Heart right ventricle (tissue), 16 donors: ENCODE measurements around the gene SCYGR3. TPM values are rescaled to one million over a fixed set of nuclear protein-coding genes. Genes with fewer than 3 reads are reported as not detected.

Experiments used
- ATAC-seq, 8 donors: fragments of 200-7000 bp; cut with Tn5 transposase; one replicate each; pipeline ENCODE4 v1.9.1; 2020; ENCODE audit warnings: mild to moderate bottlenecking in 8 of 8, moderate library complexity in 8 of 8, moderate number of reproducible peaks in 1 of 8
- DNase-seq, 2 donors: peaks; one replicate each; pipeline ENCODE4 v3.0.0-alpha.2; 2020
- H3K27ac ChIP-seq, 10 donors: fragments of 200-600 bp; sonication (generic) in 2 of 10; one replicate each; pipeline versions ENCODE4 v1.5.0 to v1.8.0; 2020 to 2022; ENCODE audit warnings: mild to moderate bottlenecking in 3 of 10
- H3K27me3 ChIP-seq, 7 donors: fragments of 200-600 bp; one replicate each; pipeline ENCODE4 v1.8.0; 2021 to 2022; ENCODE audit warnings: mild to moderate bottlenecking in 2 of 7
- H3K36me3 ChIP-seq, 9 donors: fragments of 200-600 bp; sonication (generic) in 1 of 9; one replicate each; pipeline versions ENCODE4 v1.5.0 to v1.8.0; 2020 to 2022; ENCODE audit warnings: mild to moderate bottlenecking in 2 of 9
- H3K4me1 ChIP-seq, 9 donors: fragments of 200-600 bp; sonication (generic) in 1 of 9; one replicate each; pipeline versions ENCODE4 v1.5.0 to v1.8.0; 2020 to 2022; ENCODE audit warnings: mild to moderate bottlenecking in 4 of 9
- H3K4me3 ChIP-seq, 10 donors: fragments of 200-600 bp; sonication (generic) in 2 of 10; one replicate each; pipeline versions ENCODE4 v1.5.0 to v1.8.0; 2020 to 2022; ENCODE audit warnings: mild to moderate bottlenecking in 7 of 10, moderate library complexity in 2 of 10
- H3K9me3 ChIP-seq, 11 donors: fragments of 200-600 bp in 10 of 11; sonication (generic) in 2 of 11; one replicate each; pipeline versions ENCODE4 v1.5.0 to v1.8.0; 2013 to 2022; ENCODE audit warnings: mild to moderate bottlenecking in 2 of 11, control low read depth in 1 of 11, moderate library complexity in 1 of 11
- CTCF ChIP-seq, 9 donors: fragments of 200-600 bp; sonication (generic) in 2 of 9; IDR thresholded peaks; one replicate each; pipeline versions ENCODE4 v1.5.0 to v1.8.0; 2021 to 2022; ENCODE audit warnings: antibody characterized with exemption in 9 of 9, mild to moderate bottlenecking in 5 of 9, moderate library complexity in 1 of 9
- WGBS, 2 donors: extraction: QIAGEN DNeasy Blood & Tissue Kit; methylation state at CpG; one replicate each; pipeline ENCODE4 v1.1.7; 2013; ENCODE audit warnings: inconsistent platforms in 1 of 2; 5-methylcytosine and 5-hydroxymethylcytosine counted together
- intact Hi-C, 10 donors: fragments of 100-400 bp; cut with DNase I; formaldehyde crosslinking; loops; one replicate each; pipeline versions ENCODE4 v1.11.1 to v1.14.2; 2022
- polyA plus RNA-seq, 2 donors: library from polyadenylated mRNA; stranded (reverse); fragments of 200-250 nt; gene quantifications; one replicate each; pipeline ENCODE4 v1.2.3, GENCODE V29; 2013
- total RNA-seq, 10 donors: library from RNA; stranded (reverse); fragmentation: NEBNext Ultra II Directional in 3 of 10; extraction: Animal tissue kit (Norgen Biotek cat#: 25700) in 3 of 10; gene quantifications; one replicate each; pipeline versions ENCODE4 v1.2.1 to v1.2.4, GENCODE V29; 2021 to 2023
- donor health status: Arrhythmogenic right ventricular cardiomyopathy.
- donor health status: ischemic (EF 13 %, LVEDD 7.1; RV severe dilation, severe dysfunction).
- donor health status: healthy with polysubstance abuse.
- donor health status: DM: no; HTN: yes; CAD: no.
- donor health status: DM: no; HTN: no; CAD: no.
- donor health status: ischemic (EF 25% LVEDD 6.9; RV normal size, moderate dysfunction).
- donor health status: ischemic (EF 25% LVEDD 5.7; RV mildly dilated, moderate dysfunction).
- donor health status: healthy.
- donor health status: DM: yes; HTN: yes; CAD: no.
- donor health status: Ischemic cardiomyopathy.
- donor health status: ischemic (EF 35%, LVEDD 5.7; RV mildly dilated, moderate dysfunction).
- donor health status: nonischemic (EF 11% LVEDD 7.7; RV severe dilation, severe dysfunction).
- donor health status: DM: yes; HTN: yes; CAD: no.
- donor health status: PGD.
- donor health status: ischemic (EF 29% LVEDD 5.4; RV normal size, mild dysfunction).
- donor health status: nonischemic (EF 23%, LVEDD 6.1; RV moderate dilation, normal function).

Gene SCYGR3
- total and polyA plus RNA-seq, 12 donors, result not detected

- 88 to 91% methylated on average over 2 of the region's 2 CpGs for WGBS, 2 donors
- intact Hi-C loops, result no loop called here
- TF ChIP-seq CTCF (IDR thresholded peaks at IDR 0.05), result no peak
- Histone ChIP-seq H3K27me3 (peaks cover 0 to 23% (median 0%) of the 10 kb centered on the region in 7 donors), H3K9me3 (no peaks in the 10 kb centered on the region), H3K4me3 (no peak overlapping the region), H3K4me1 (peaks cover 0 to 5% (median 0%) of the 10 kb centered on the region in 9 donors), H3K36me3 (no peaks in the 10 kb centered on the region), H3K27ac (no peak overlapping the region)
- no peak for ATAC-seq
- DNase-seq, result no peak
Measured at GRCh38 chr2:227610123-227610522, 4.5 kb downstream of the SCYGR3 start.

DNA sequence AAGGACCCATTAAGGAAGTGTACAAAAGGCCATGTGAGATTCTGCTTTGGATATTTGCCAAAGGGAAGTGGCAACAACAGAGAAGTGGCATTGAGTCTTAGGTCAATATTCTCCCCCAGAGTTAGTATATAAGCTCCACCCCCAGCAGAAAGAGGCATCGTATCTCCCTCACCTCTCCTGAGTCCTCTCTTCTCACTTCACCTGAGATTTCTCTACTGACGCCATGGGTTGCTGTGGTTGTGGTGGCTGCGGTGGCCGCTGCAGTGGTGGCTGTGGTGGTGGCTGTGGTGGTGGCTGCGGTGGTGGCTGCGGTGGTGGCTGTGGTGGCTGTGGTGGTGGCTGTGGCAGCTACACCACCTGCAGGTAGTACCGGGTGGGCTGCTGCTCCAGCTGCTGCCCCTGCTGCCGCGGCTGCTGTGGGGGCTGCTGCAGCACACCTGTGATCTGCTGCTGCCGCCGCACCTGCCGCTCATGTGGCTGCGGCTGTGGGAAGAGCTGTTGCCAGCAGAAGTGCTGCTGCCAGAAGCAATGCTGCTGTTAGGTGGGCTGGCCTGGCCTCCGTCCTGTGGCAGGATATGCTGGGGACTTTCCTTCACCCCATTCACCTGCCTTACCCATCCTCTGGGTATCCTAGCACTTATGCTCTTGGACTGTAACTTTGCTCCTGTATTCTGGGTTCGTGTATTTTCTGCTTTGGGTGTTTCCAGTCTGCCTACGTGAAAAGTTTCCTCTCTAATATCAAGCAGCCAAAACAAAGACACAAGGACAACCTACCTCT lies 5.9 kb downstream of the SCYGR3 start:
- Histone ChIP-seq H3K36me3 (no peaks in the 10 kb centered on the region), H3K4me1 (peaks cover 0 to 5% (median 0%) of the 10 kb centered on the region in 9 donors), H3K9me3 (no peaks in the 10 kb centered on the region), H3K27me3 (peaks cover 0 to 17% (median 0%) of the 10 kb centered on the region in 7 donors), H3K27ac (no peak overlapping the region), H3K4me3 (no peak overlapping the region)
- ATAC-seq, result peak in 4 of 8 donors; percentile 27 to 68 (median 46)
- TF ChIP-seq CTCF (IDR thresholded peaks at IDR 0.05), result no peak
- WGBS, 2 donors, result 79 to 85% methylated on average over 16 of the region's 16 CpGs
- intact Hi-C loops, result no loop called here
- no peak for DNase-seq

DNA sequence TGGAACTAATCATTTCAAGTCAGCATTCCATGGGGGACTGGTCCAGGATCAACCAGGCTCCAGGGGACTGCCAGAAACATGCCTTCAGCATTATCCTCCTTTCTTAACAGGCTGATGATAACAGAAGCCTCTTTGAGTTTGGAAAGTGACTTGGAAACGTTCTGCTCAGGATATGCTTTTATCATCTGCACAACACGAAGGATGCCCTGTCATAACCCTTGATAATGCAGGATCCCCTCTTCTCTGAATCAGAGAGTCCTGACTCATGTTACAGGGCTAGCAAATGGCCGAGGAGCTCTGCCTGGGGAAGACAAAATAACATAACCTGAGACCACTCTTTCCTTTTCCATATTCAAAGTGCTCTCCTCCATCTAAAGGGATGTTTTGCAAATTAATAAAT lies 6.7 kb downstream of the SCYGR3 start:
- no peak overlapping the region for H3K4me3 ChIP-seq
- DNase-seq (no peak), ATAC-seq (no peak)
- H3K9me3 ChIP-seq, result no peaks in the 10 kb centered on the region
- intact Hi-C loops, result no loop called here
- TF ChIP-seq CTCF (IDR thresholded peaks at IDR 0.05), result no peak
- peaks cover 0 to 5% (median 0%) of the 10 kb centered on the region in 9 donors for H3K4me1 ChIP-seq
- H3K27ac ChIP-seq, result no peak overlapping the region
- H3K36me3 ChIP-seq, result no peaks in the 10 kb centered on the region
- 24 to 31% methylated on average over 3 of the region's 3 CpGs for WGBS, 2 donors
- H3K27me3 ChIP-seq, result peaks cover 0 to 17% (median 0%) of the 10 kb centered on the region in 7 donors

GRCh38 chr2:227606476-227606875 lies 8.2 kb downstream of the SCYGR3 start:
- no peaks in the 10 kb centered on the region for H3K36me3 ChIP-seq
- peaks cover 0 to 5% (median 0%) of the 10 kb centered on the region in 9 donors for H3K4me1 ChIP-seq
- H3K4me3 ChIP-seq, result no peak overlapping the region
- WGBS, 2 donors, result 64 to 80% methylated on average over 1 of the region's 1 CpG
- no peak overlapping the region for H3K27ac ChIP-seq
- ATAC-seq, result peak in 1 of 8 donors; percentile 39
- peaks cover 0 to 12% (median 0%) of the 10 kb centered on the region in 7 donors for H3K27me3 ChIP-seq
- intact Hi-C loops, result no loop called here
- H3K9me3 ChIP-seq, result no peaks in the 10 kb centered on the region
- no peak for DNase-seq
- TF ChIP-seq CTCF (IDR thresholded peaks at IDR 0.05), result no peak
